GM19099 (cell line): Measurements from ENCODE around the gene CRYAA.
"Not testable (repeated sequence)": the region's sequence is repeated elsewhere in the genome, so short reads cannot be mapped to it uniquely, and the experiment has no call there.

Experiments
- POLR2A ChIP-seq: IDR thresholded peaks from 3 replicates; pipeline ENCODE4 v1.6.1; 2011; ENCODE audit warnings: low read depth; ENCODE audit not compliant: insufficient read length; ENCODE audit errors: extremely low read depth

Gene CRYAA, protein sequence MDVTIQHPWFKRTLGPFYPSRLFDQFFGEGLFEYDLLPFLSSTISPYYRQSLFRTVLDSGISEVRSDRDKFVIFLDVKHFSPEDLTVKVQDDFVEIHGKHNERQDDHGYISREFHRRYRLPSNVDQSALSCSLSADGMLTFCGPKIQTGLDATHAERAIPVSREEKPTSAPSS

DNA sequence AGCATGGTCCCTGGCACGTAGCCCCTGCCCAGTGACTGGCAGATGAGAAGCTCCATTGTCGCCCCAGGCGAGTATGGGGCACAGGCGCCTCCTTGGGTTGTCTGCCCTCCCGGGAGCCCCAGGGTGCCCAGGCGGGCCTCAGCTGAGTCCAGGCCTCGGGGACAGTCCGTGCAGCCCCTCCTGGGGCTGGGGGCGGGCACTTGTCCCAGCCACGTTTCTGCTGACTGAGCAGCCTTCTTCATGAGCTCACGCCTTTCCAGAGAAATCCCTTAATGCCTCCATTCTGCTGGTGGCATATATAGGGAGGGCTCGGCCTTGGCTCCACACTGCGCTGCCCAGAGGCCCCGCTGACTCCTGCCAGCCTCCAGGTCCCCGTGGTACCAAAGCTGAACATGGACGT is at the start of gene CRYAA:
TSS of gene CRYAA (plus strand) at position 301 of the 400 bp plus-strand sequence. CDS start at position 393, 92 bp downstream.
- not testable (repeated sequence) for TF ChIP-seq POLR2A

DNA sequence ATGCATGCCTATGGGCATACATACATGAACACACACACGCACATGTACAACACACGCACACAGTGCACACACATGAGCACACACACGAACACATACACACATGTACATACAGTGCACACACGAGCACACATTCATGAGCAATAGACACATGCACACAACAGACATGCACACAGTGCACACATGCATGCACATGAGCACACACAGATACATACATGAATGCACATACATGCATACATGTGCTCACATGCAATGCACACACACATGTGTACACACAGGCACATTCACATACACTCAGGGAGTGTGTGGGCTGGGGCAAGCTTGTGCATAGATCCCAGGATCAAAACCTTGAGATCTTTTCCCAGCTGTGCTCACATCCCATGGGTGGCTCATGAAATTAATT is 18.9 kb downstream of the CRYAA start:
- TF ChIP-seq POLR2A, result no peak

DNA sequence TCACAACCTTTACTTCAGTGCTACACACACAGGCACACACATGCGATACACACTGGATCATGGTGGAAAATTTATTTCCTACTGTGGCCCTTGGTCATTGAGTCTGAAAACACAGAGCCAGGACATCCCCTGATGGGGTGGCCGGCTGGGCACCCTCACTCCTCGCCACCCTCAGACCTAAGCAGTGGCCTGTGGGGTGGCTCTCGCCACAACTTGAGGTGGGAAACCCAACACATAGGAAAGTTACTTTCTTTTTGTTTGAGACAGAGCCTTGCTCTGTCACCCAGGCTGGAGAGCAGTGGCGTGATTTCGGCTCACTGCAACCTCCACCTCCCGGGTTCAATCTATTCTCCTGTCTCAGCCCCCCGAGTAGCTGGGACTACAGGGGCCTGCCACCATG is 19.4 kb downstream of the CRYAA start:
- TF ChIP-seq POLR2A, result no peak

DNA sequence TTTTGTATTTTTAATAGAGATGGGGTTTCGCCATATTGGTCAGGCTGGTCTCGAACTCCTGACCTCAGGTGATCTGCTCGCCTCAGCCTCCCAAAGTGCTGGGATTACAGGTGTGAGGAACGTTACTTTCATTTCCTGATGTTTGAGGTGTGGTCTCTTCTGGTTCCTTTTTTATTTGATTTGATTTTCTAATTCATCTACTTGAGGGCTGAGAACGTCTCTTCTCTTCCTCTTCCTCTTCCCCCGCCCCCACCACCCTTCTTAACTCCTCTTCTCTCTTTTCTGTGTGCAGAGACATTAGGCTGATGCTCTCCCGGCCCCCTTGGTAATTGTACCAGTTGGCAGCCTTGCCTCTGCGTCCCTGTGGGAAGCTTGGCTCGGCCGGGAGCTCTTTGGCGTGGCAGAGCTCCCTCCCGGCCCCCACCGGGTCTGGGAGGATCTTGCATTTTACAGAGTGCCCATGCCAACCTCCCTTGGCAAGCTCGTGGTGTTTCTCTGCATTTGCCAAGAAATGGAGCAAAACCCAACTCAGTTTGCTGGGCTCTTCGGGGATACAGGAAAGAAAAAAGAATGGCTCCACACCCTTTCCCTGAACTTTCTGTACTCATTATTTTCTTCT is 19.9 kb downstream of the CRYAA start:
- TF ChIP-seq POLR2A, result no peak

DNA sequence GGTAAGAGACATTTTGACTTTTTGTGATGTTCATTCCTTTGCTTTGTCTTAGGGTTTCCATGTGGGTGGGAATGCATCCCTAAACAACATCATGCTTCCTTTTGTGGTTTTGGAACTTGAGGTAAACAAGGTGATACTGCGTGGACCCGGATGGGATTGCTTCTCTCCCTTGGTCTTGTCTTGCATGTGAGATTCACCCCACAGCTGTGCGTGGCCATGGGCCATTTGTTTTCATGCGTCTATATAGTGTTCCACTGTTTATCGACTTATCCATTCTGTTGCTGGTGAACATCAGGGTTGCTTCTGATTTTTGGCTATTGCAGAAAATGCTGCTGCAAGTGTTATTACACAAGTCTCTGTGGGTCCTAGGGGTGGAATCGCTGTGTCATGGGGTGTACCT is 21.1 kb downstream of the CRYAA start:
- TF ChIP-seq POLR2A, result no peak

DNA sequence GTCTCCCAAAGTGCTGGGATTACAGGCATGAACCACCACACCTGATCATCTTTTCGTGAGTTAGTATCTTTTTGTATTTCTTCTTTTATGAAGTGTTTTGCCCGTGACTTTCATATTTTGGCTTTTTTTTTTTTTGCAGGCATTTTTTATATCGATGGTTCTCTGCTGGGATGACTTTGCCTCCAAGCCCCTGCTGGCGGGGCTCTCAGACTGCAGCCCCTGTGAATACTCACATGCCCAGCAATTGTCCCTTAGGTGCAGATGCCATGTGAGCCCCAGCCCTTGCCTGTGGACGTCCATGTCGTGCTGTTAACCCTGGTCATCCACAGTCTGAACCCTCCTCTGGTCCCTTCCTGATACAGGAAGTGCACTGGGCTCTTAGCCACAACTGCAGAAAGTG is 21.7 kb downstream of the CRYAA start:
- TF ChIP-seq POLR2A, result no peak

DNA sequence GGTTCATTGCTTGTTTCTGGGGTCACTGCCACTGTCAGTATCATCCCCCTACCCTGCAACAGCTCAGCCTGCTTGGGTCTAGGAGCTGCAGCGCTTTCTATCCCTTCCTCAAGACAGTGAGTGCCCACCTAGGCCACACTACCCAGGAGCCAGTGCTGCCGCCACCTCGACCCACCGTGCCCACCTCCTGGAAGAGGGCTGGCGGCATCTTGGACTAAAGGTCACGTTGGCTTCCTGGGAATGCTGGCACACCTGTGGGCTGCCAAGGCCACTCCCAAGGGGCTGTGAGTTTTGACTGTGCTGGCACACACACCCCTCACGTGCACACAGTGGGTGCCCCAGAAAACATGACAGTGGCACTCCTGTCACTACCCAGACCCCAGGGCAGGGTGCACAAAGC is 22.1 kb downstream of the CRYAA start:
- TF ChIP-seq POLR2A, result no peak

DNA sequence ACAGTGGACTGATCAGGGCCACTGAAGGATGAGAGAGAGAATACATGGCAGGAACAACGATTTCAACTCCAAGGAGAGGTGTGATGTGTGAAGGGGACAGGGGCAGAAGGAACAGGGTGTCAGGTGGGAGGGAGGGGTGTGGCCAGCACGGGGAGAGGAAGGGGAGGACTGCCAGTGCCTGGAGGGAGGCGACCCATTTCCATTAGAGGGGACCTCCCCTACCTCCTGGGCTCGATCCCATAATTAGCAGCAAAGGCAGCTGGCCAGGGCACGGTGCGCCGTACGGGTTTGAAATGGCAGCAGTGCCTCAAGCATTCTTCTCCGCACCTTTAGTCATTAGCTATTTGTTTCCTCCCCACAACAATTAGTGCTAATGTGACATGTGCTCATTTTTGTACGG is 22.7 kb downstream of the CRYAA start:
- TF ChIP-seq POLR2A, result no peak

DNA sequence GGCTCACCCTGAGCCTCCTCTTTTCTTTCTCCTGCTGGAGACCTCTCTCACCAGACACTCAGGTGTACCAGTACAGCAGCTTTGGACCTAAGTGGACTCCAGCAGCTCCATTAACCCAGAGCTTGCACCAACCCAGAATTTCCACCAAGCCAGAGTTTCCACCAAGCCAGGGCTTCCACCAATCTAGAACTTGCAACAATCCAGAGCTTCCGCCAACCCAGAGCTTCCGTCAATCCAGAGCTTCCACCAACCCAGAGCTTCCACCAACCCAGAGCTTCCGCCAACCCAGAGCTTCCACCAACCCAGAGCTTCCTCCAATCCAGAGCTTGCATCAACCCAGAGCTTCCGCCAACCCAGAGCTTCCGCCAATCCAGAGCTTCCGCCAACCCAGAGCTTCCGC is 23.2 kb downstream of the CRYAA start:
- no peak for TF ChIP-seq POLR2A

DNA sequence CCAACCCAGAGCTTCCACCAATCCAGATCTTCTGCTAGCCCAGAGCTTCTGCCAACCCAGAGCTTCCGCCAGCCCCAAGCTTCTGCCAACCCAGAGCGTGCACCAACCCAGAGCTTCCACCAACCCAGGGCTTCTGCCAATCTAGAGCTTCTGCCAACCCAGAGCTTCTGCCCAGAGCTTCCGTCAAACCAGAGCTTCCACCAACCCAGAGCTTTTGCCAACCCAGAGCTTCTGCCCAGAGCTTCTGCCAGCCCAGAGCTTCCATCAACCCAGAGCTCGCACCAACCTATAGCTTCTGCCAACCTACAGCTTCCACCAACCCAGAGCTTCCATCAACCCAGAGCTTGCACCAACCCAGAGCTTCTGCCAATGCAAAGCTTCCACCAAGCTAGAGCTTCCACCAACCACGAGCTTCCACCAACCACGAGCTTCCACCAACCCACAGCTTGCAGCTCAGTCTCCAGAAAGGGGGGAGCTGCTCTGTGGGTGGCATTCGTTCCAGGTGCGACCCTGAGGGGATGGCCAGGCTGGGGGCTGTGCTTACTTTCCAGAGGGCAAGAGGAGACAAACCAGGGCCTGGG is 23.8 kb downstream of the CRYAA start:
- no peak for TF ChIP-seq POLR2A

DNA sequence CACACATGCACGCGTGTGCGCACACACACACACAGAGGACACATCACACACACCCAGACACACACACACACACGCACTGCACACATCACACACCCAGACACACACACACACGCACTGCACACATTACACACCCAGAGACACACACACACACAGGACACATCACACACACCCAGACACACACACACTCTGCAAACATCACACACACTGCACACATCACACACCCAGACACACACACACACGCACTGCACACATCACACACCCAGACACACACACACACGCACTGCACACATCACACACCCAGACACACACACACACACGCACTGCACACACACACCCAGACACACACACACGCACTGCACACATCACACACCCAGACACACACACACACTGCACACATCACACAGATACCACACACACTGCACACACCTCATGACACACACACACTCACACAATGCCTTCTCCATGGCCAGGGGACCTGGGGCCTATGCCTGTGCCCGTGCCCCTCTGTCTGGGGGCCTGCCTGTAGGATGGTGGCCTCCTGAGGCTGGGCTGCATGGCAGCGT is 24.4 kb downstream of the CRYAA start:
- TF ChIP-seq POLR2A, result no peak

DNA sequence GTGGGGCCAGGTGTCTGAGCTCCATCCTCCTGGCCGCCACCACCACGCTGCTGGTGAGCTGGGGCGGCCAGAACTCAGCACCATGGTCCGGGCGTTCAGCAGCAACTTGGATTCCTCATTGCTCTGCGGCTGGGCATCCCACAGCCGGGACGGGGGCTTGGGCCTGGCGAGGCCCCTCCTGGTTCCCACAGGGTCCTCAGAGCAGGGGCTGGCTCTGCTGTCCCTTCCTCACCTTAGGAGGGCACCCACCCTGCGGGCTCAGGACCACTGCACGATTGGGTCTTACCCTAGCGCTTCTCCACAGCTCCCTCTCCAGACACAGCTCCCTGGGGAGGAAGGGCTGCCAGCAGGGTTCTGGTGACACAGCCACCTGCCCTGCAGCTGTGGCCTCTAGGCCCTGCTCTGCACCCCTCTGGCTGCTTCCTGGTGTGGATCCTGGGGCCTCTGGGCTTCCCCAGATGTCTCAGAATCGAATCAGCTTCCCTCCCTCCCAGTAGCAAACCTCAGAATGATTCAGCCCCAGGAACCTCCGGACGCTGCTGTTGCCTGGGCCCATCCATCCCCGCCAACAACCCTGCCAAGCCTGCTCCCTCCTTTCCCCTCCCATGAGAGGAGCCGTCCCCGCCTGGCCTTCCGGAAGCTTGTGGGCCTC is 25.0 kb downstream of the CRYAA start:
- TF ChIP-seq POLR2A, result no peak

DNA sequence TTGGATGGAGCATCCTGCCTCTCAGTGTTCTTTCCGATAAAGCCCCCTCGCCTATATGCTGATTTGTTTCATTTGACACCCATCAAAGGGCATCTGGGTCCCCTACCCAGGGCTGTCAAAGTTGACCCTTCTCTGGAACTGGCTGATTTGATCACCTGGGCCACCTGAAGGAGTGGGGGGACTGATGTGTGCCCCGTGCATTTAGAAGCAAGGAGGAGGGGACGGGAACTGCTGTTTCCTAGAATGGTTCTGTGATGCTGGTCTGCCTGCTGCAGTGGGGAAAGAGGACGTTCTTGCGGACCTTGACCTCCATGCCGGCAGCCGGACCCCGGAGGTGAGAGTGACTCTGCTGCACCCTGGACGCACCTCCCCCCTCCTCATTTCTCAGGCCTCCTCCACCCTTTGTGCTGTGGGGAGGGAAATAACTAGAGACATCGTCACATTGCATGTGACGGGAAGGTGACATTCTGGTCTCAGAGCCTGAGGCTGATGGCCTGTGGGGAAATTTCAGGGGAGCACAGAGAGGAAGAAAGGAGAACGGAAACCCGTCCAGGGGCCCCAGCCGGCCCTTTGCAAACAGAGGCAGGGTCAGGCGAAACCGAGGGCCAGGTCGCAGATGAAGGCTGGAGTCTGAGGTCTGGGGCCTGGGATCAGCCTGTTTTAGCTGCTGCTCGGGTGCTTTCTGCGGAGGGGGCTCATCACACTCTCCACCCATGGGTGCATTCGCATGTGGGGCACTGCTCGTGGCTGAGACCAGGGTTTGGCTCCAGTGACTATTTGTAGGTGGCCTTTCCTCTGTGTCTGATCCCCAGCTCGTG is 25.7 kb downstream of the CRYAA start:
- no peak for TF ChIP-seq POLR2A

DNA sequence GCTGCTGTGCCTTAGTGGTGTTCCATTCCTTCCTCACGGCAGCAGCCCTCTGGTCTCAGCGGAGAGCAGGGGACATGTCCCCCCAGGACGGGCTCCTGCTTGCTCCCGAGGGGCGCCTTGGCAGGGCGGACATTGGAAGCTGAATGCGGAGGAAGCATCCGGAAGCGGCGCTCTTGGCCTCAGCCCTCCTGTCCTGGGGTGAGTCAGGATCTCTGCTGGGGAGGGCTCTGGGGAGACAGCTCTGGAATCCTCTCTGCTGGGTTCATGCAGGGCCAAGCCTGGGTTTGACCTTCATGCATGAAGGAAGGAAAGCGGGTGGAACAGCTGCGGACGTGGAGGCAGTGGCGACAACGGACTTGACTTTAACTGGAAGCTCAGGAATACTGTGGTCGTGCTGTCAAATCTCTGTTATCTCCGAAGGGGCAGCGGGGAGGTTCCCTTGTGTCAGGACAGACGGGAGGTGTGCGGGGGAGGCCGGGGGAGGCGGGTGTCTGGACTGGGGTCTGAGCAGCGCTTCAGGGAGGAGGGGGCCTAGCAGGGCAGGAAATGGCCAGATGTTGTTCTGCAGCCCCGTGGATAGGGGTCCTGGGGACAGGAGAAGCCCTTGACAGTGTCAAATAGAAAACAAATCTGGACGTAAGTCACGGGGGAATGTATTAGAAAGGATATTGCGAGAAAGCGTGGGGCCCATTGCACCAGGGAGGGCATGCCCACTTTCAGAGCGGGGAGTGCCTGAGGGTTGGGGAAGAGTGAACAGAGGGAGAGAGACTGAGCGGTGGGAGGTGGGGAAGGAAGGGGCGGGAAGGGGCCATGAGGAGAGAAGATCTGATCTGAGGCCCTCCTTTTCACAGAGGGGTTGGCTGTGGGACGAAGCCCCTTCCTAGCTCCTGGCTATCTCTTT is 26.6 kb downstream of the CRYAA start:
- TF ChIP-seq POLR2A, result no peak
